ENCODE results near the gene UMODL1.
"Not testable (repeated sequence)": the region's sequence is repeated elsewhere in the genome, so short reads cannot be mapped to it uniquely, and the experiment has no call there.

The UMODL1 gene

DNA sequence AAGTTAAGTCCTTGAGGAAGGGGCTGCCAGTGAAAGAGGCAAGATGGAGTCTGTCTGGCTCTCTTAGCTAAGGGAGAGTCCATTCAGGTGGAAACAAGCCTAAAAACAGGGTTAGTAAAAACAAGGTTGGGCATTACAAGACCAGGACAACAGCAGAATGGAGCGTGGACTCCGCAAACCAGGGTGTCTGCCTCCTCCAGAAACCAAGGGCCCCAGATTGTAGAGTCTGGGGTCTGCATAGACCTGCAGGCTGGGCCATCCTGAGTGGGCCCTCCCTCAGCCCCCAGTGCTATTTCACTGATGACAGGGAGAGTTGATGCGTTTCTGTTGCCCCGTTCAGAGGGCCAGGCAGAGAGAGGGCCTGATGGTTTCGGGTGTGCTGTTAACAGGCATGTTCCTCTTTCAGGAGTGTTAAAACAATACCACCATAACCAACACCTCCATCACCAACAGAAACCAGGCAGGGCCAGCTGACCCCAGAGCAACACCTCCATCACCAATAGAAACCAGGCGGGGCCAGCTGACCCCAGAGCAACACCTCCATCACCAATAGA is 6.6 kb downstream of the UMODL1 start:
- in situ Hi-C loops (cut with MboI; ENCODE audit: low sequenced_read_pairs) = not testable (repeated sequence)

DNA sequence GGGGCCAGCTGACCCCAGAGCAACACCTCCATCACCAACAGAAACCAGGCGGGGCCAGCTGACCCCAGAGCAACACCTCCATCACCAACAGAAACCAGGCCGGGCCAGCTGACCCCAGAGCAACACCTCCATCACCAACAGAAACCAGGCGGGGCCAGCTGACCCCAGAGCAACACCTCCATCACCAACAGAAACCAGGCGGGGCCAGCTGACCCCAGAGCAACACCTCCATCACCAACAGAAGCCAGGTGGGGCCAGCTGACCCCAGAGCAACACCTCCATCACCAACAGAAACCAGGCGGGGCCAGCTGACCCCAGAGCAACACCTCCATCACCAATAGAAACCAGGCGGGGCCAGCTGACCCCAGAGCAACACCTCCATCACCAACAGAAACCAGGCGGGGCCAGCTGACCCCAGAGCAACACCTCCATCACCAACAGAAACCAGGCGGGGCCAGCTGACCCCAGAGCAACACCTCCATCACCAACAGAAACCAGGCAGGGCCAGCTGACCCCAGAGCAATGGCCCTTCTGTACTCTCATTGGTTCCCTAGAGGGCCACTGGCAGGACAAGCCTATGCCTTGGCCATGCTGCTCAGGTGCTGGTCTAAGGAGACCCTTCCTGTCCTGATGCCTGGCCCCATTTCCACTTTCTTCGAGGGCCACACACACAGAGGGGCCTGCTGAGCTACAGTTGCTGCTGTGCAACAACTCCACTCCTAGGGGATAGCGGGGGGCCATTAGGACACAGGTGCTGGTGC is 7.3 kb downstream of the UMODL1 start:
- in situ Hi-C loops (cut with MboI; ENCODE audit: low sequenced_read_pairs) = not testable (repeated sequence)

DNA sequence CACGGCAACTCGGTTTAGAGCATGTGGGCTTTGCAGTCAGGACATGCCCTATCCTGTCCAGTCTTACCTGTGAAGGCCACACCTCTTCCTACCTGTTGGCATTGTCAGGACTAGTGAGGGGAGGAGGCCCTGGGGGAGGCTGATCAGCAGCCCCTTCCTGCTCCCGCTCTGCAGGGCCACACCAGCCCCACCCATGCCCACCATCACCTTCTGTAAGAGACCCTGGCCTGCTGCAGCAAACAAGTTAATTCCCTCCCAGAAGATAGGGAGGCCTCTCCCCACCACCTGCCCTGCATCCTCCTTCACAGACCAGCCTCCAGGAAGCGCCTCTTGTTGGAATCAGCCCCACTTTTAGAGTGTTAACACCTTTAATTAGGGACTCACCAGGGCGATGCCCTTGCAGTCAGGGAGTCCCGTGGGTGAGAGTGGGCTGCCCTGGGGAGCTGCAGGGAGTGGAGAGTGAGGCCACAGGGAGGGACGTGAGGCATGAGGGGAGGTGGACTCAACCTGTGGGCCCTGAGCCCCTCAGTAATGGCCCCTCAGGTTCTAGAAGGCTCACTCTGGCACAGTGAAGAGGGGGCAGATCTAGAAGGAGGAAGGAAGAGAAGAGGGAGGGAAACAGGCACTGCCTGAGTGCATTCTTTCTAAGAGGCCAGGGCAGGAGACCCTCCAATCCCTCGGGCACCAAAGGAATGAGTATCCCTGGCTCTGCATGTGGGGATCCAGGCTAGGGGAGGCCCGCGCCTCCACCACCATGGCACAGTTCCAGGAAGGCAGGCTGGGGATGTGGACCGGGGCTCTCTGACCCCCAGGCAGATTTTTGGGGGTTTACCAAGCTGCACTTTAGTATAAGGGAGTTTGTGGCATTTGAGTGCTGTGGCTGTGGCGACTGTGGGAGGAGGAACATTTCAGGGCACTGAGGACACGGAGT is 8.2 kb downstream of the UMODL1 start:
- in situ Hi-C loops (cut with MboI; ENCODE audit: low sequenced_read_pairs) = no loop called here

DNA sequence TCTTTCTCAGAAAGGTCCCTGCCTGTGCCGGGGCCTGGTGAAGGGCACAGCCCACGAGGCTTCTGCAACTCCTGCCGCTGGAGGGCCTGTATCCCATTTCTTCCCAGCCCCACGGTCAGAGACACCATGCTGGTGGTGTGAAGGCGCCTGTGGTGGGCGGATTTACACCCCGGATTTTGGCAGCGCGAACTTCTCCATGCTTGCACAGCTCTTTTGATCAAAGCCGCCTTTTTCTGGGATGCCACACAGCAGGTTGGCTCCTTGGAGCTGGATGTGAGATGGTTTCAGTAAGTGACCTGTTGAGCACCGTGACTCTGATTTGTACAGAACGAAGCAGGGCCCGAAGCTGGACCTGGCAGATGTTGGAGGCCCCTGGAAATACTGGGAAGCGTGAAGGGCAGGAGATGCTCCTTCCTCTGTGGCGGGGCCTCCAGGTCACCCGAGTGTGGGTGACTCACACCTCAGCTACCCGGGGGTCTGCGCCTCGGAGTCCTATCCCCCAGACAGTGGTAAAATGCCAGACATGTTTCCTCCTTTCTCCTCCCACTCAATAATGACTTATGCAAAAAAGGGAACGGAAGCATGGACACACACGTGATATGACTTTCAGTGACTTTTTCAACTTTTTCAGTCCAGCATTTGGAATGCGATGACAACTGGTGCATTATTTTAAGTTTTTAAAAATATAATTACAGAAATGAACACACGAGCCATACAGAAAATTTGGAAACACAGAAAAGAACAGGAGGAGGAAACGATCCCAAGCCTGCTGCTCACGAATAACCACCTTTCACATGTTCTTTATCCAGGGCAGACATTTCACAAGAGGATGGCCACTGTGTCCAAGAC is 9.0 kb downstream of the UMODL1 start:
- in situ Hi-C loops (cut with MboI; ENCODE audit: low sequenced_read_pairs) = no loop called here

DNA sequence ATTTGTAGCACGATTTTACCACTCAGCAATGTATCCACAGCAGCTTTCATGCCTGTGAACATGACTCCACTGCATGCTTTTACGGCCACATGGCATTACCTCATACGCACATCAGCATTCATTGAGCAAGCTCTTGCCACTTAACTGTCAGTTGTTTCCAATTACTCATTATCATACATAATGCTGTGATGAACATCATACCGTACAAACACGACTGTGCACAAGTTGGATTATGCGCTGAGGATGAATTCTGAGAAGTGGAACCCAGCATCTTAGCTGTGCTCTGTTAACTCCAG is 9.6 kb downstream of the UMODL1 start:
- in situ Hi-C loops (cut with MboI; ENCODE audit: low sequenced_read_pairs) = no loop called here

DNA sequence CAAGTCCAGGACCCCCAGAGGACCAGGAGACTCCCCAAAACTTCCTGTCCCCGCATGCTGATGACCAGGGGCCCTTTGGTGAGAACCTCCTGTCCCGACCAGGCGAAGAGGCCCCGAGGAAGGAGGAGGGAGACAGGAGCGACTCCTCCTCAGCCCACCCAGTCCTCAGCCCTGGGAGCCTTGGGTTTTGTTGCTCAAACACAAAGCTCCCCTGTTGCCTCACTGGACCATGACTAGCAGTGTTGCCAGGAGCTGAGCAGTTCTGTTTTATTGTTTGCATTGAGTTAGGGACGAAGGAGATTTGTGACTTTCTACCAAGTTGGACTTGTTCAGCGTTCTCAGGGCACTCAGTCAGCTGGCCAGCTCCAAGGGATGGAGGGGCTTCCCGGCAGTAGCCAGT is 10.0 kb downstream of the UMODL1 start:
- in situ Hi-C loops (cut with MboI; ENCODE audit: low sequenced_read_pairs) = no loop called here

DNA sequence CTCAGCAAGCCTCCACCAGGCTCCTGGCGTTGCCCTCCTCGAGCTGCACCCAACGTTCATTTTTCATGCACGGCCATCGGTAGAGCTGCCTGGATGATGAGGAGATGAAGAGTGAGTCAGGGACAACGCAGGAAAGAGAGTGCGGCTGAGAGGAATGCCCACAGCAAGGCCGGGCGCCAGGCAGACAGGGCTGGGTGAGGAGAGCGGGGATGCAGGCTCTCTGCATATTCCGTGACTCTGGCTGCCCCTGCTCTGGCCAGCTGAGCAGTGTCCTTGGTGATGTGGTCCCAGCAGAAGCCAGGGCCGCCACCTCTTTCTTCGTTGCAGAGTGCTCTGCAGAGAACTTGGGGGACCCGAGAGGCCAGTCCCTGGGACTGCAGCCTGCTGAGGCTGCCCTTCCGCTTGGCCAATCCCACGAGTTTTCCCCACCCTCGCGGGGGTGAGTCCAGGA is 10.8 kb downstream of the UMODL1 start:
- in situ Hi-C loops (cut with MboI; ENCODE audit: low sequenced_read_pairs) = no loop called here

DNA sequence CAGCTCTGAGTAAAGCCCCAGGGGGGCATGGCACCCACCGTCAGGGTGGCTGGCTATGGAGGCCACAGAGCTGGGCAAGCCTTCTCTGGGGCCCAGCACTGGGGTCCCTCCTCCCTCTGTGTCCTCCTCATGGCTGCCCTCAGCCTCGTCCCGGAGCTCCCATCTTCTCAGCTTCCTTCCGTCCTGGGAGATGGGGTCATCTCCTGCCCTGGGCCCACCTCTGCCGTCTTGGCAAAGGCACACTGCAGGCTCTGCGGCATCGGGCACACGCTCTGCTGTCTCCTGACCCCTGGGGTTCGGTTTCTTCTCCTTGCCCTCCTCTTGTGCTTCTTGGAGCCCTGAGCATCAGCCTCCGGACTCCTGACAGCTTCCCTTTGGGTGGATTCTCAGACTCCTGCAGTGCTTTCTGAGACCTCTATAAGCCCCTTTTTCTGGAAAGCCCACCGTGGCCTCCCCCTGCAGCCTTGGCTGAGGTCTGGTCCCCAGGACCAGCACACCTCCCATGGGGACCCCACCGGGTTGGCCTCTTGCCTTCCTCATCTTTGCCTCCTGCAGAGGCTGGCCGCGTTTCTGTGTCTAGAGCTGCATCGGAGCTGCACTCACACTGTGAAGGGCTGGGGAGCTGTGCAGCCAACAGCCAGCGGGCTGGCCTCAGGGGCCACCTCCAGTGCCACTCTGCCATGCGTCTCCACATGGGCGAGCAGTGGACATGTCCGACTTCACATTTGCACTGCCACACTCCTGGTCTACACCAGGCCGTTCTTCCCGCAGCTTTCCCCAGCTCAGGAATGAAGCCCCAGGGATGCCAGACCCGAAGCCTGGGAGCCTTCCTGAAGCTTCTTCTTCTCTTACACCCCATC is 11.6 kb downstream of the UMODL1 start:
- in situ Hi-C loops (cut with MboI; ENCODE audit: low sequenced_read_pairs) = no loop called here

DNA sequence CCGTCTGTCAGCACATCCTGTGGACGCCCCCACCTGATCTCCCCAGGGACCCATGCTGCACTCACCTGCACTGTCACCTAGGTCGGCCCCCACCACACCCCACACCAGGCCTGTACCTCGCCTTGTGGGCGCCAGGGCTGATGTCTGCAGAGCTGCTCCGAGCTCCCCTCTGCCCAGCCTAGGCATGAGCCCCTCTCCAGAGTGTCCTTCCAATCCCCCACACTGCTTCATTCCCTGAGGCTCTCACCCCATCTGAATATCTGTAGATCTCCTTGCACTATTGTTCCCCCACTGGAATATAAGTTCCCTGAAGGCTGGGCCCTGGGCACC is 12.2 kb downstream of the UMODL1 start:
- in situ Hi-C loops (cut with MboI; ENCODE audit: low sequenced_read_pairs) = no loop called here

DNA sequence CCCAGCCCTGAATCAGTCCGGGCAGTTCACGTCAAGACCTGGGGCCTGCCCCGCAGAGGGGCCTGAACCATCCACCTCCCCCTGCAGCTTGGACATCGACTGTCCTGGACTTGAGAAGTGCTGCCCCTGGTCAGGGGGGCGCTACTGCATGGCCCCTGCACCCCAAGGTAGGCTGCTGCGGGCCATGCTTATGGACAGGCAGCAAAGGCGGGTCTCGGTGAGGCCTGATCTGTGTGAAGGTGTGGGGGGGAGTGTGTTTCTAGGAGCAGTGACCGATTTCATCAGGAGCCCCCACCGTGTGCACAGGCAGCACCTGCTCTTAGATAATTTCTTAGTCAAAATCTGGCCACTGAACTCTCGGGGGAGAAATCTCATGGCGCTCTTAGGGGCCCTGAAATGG is 13.0 kb downstream of the UMODL1 start:
- in situ Hi-C loops (cut with MboI; ENCODE audit: low sequenced_read_pairs) = no loop called here

DNA sequence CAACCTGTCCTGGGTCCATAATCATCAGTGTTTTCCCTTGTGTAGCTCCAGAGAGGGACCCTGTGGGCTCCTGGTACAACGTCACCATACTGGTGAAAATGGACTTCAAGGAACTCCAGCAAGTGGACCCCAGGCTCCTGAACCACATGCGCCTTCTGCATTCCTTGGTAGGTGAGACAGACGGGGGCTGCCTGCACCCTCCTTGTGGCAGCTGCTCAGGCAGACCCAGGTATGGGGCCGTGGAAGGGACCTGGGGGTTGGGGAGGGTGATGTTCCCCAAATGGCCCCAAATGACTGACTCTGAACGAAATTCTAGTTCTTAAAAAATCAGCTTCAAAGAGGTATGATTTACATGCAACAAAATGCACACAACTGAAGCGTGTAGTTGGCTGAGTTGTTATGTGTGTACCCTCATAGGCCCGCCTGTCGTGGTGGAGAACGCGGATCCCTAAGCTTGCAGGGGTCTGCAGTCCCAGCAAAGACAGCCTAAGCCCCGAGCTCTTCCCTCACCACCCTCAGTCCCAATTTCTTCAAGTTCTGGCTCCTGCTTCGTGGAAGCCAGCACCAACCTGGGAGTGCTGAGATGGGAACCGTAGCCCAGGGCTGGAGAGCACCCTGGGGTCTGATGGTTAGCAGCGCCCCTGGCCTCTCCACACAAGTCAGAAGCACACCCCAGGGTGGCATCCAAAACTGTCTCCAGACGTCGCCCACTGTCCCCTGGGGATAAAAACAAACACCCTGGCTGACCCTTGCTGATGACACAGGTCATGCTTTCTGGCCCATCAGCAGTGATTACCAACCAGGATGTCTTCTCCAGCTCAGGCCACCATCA is 14.3 kb downstream of the UMODL1 start:
- in situ Hi-C loops (cut with MboI; ENCODE audit: low sequenced_read_pairs) = no loop called here

DNA sequence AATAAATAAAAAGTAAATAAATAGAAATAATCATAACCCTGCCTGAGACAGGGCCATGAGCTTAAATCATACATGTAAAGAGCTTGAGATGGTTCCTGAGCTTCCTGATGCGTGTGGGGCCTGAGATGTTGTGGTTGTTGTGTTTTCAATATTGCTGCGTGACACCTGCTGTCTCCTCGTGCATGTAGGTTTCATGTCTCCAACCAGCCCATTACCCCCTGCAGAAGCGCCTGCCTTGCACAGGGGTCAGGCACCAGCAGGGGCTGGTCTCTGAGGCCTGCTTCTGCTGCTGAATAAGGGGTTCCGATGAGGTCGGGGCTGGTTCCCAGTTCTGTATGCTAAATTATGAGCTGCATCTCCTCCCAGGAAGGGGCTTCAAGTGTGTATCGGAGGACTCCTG is 15.9 kb downstream of the UMODL1 start:
- in situ Hi-C loops (cut with MboI; ENCODE audit: low sequenced_read_pairs) = no loop called here

DNA sequence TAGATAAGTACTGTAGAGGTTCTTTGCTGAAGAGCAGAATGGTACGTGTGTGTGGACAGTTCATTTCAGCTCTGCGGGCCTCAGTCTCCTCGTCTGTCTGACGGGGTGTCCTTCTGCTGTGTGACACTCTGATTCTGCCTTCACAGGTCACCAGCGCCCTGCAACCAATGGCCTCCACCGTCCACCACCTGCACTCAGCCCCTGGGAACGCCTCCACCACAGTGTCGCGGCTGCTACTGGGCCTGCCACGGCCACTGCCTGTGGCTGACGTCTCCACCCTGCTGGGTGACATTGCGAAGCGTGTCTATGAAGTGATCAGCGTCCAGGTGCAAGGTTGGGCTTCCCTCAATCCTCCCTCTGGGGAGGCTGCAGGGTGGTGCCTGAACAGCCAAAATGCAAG is 17.0 kb downstream of the UMODL1 start:
- in situ Hi-C loops (cut with MboI; ENCODE audit: low sequenced_read_pairs) = no loop called here

DNA sequence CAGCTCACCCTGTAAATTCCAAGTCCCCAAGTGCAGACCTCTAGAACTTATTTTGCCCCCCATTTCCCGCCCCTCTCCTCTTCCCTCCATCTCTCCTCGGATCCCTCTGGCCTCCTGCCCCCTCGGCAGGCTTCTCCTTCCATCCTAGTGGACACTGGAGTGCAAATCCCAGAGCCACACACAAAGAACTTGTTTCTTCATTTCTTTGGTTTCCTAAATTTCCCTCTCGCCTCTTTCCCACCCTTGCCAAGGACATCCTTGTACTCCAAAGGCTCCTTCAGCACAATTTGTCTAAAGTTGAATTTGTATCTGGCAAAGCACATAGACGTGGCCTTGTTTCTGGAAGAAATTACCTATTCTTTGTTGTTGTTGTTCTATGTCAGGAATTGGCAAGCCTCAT is 17.5 kb downstream of the UMODL1 start:
- in situ Hi-C loops (cut with MboI; ENCODE audit: low sequenced_read_pairs) = no loop called here

DNA sequence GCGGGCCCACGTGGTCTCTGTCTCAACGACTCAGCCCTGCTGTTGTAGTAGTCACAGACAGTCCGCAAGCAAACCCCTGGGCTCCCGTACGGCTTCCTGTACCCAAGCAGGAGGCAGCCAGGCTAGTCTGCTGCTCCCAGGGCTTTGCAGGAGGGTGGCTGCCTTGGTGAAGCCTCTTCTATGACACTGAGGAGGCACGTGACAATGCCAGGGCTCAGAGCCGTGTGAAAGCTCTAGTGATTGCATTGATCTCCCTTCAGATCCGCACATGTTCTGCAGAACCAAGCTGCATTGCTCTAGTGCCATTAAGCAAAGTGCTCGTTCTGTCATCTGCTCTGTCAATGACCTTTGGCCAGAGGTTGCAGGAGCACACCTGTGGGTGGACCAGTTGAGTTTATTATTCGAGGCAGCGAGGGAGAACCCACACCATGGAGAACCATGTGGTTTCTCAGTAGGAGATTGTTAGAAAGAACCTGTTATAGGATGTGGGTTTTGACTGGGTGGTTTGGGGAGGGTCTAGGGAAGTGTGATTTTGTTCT is 18.0 kb downstream of the UMODL1 start:
- in situ Hi-C loops (cut with MboI; ENCODE audit: low sequenced_read_pairs) = no loop called here

DNA sequence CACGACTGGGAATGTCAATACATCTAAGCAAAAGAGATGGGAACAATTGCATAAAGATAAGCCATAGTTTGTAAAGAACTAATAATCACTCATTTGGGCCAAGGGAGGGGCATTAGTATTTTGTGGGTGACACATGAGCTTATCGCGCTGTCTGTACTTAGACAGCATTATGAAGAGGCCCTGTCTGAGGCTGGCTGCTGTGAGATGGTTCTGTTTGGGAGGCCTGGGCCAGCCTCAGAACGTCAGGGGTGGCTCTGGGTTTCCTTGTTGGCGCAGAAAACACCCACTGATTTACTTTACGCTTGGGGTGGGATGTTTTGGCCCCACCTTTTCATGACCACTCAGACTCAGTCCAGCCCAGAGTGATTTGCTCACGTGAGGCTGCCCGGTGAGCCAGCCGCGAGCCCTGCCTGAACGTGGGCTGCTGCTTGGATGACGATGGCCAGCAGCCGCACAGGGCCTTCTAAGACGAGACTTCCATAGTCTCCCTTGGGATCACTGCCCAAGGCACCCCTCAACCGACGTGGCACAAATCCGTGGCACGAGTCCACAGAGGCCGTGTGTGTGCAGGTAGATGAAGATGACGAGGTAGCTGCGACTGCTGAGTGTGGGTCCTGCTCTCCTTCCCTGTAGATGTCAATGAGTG is 18.7 kb downstream of the UMODL1 start:
- in situ Hi-C loops (cut with MboI; ENCODE audit: low sequenced_read_pairs) = no loop called here

DNA sequence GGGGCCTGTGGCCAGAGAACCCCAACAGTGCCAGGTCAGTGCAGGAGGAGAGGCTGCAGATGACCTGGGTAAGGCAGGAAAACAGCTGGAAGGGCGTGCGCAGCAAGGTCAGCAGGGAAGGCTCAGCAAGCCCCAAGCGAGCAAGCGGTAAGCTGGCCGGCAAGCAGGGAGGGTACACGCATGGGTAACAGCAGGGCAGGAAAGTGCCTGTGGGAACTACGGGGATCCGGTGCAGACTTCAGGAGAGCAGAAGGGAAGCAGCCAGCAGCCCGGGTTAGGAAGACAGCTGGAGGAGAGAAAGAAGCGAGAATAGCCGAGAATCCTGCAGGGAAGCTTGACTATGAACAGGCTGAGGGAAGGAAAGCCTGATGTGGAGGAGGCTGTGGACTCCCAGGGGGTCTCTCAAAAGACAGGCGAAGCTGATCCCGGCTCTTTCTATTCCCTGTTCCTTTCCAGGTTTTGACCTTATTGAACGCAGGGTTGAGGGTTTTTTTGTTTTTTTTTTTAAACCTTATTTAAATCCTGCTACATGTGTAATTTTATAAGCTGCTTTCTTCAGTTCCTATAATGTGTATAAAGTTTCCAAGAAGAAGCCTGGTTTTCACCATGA is 20.9 kb downstream of the UMODL1 start:
- in situ Hi-C loops (cut with MboI; ENCODE audit: low sequenced_read_pairs) = no loop called here

DNA sequence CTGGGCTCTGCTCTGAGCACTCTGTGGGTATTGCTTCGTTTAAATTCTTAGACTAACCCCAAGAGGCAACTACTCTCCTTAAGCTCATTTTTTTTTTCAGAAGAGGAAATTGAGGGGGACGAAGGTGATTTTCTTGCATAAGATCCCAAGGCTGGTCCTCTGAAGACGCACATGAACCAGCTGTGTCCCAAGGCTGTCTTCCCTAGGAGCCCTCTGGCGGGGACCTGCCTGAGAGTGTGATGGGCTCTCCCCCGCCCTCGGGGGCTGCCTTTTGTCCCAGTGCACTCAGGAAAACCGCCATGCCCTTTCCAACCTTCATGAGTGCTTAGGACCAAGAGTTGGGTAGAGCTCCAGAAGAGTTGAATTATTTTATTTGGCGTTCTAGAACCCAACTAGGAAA is 21.7 kb downstream of the UMODL1 start:
- in situ Hi-C loops (cut with MboI; ENCODE audit: low sequenced_read_pairs) = no loop called here
